ENCODE data around the gene ODAD3. TPM values are rescaled to one million over a fixed set of nuclear protein-coding genes. Genes with fewer than 3 reads are reported as not detected.

ODAD3 gene
- total RNA-seq, 1 experiment from 2014 or later = 3.9 TPM

- Histone ChIP-seq H3K4me2 (ENCODE audit: low read length) (peak overlapping the region; percentile 78), H4K20me1 (ENCODE audit: low read length) (no peaks in the 10 kb centered on the region), H3K9me3 (ENCODE audit: low read length) (no peaks in the 10 kb centered on the region), H2AFZ (ENCODE audit: low read length) (peak overlapping the region; percentile 79), H3K9me2 (replicated peaks; ENCODE audit: low read length) (no peaks in the 10 kb centered on the region), H3K79me2 (ENCODE audit: low read length) (no peaks in the 10 kb centered on the region), H3K9ac (ENCODE audit: low read length) (peak overlapping the region; percentile 28), H3K4me1 (ENCODE audit: insufficient read depth, low read length) (peaks cover 7% of the 10 kb centered on the region; the same call in 1 of the 2 replicates), H3K36me3 (ENCODE audit: low read depth, low read length) (no peaks in the 10 kb centered on the region), H3F3A (ENCODE audit: low read length, unreplicated experiment) (no peaks in the 10 kb centered on the region), H3K27ac (ENCODE audit: low read length) (no peak overlapping the region), H3K27me3 (ENCODE audit: low read length) (peaks cover 14% of the 10 kb centered on the region; the same call in 1 of the 2 replicates), H3K4me3 (ENCODE audit: low read length) (peak overlapping the region; percentile 59)
- ChIA-PET POLR2A (ENCODE audit: unreplicated experiment) (interaction anchor here (0.6 kb wide), 1 partner anchor 174 kb away, joined by 3 read pairs; no protein-coding TSS in a partner anchor), CTCF (interaction anchor here (0.6 to 2.1 kb wide), 7 partner anchors 30 to 189 kb away, joined by 3 to 11 read pairs (median 5); partner anchors contain the start of genes ODAD3, PRKCSH and SWSAP1)
- ATAC-seq (peak; percentile 81), DNase-seq (peak; percentile 88)
- TF ChIP-seq CTCF (conservative IDR thresholded peaks at IDR 0.05; ENCODE audit: low read depth, low read length) = peak; percentile 96
- TF ChIP-seq EZH2 (IDR thresholded peaks at IDR 0.05; ENCODE audit: low read length, unreplicated experiment) = no peak
- TF ChIP-seq EZH2phosphoT487 (IDR thresholded peaks at IDR 0.05; ENCODE audit: borderline replicate concordance, low read length) = no peak
- BruUV-seq (replicated peaks) = no TSS peak
- intact Hi-C loops (cut with micrococcal nuclease) = loop anchor here (1.0 to 2.0 kb wide), 2 partner anchors 104 to 188 kb away; no protein-coding TSS in a partner anchor
Measured at GRCh38 chr19:11482384-11483050, 47.6 kb upstream of the ODAD3 start.

- no peaks in the 10 kb centered on the region for H3K9me3 ChIP-seq (ENCODE audit: low read length)
- peak overlapping the region; percentile 59 for H3K4me3 ChIP-seq (ENCODE audit: low read length)
- peak overlapping the region; percentile 79 for H2AFZ ChIP-seq (ENCODE audit: low read length)
- peaks cover 14% of the 10 kb centered on the region; the same call in 1 of the 2 replicates for H3K27me3 ChIP-seq (ENCODE audit: low read length)
- H3K4me1 ChIP-seq (ENCODE audit: insufficient read depth, low read length) = peaks cover 7% of the 10 kb centered on the region; the same call in 1 of the 2 replicates
- no peak overlapping the region for H3K27ac ChIP-seq (ENCODE audit: low read length)
- H3K4me2 ChIP-seq (ENCODE audit: low read length) = peak overlapping the region; percentile 78
- DNase-seq = peak; percentile 86
- BruUV-seq (replicated peaks) = TSS peak; percentile 23
- ChIA-PET CTCF (interaction anchor here (0.6 to 2.1 kb wide), 5 partner anchors 46 to 188 kb away, joined by 4 to 11 read pairs (median 6); partner anchors contain the start of genes ODAD3, PRKCSH and SWSAP1), POLR2A (ENCODE audit: unreplicated experiment) (interaction anchor here (0.6 kb wide), 1 partner anchor 174 kb away, joined by 3 read pairs; no protein-coding TSS in a partner anchor)
- ATAC-seq = peak; percentile 88
- peak overlapping the region; percentile 28 for H3K9ac ChIP-seq (ENCODE audit: low read length)
- TF ChIP-seq CTCF (conservative IDR thresholded peaks at IDR 0.05; ENCODE audit: low read depth, low read length) (no peak), EZH2 (IDR thresholded peaks at IDR 0.05; ENCODE audit: low read length, unreplicated experiment) (no peak)
- no peaks in the 10 kb centered on the region for H3K9me2 ChIP-seq (replicated peaks; ENCODE audit: low read length)
- no peaks in the 10 kb centered on the region for H3K36me3 ChIP-seq (ENCODE audit: low read depth, low read length)
- no peaks in the 10 kb centered on the region for H4K20me1 ChIP-seq (ENCODE audit: low read length)
- H3K79me2 ChIP-seq (ENCODE audit: low read length) = no peaks in the 10 kb centered on the region
- intact Hi-C loops (cut with micrococcal nuclease) = loop anchor here (1.0 to 2.0 kb wide), 2 partner anchors 103 to 187 kb away; no protein-coding TSS in a partner anchor
- H3F3A ChIP-seq (ENCODE audit: low read length, unreplicated experiment) = no peaks in the 10 kb centered on the region
Measured at GRCh38 chr19:11481534-11482383, 46.8 kb upstream of the ODAD3 start.
